Loucy (cell line): ENCODE measurements around the gene CHST11.

Experiments used
- H2AFZ ChIP-seq: fragments of 200-600 bp; sonication (generic); 2 replicates; pipeline ENCODE4 v1.6.0; 2016; ENCODE audit warnings: antibody characterized with exemption, mild to moderate bottlenecking, low read length, moderate library complexity
- H3F3A ChIP-seq: fragments of 200-600 bp; 2 replicates; pipeline ENCODE4 v1.6.0; 2016; ENCODE audit warnings: antibody characterized with exemption, low read depth, mild to moderate bottlenecking
- H3K27me3 ChIP-seq: fragments of 200-600 bp; sonication (generic); 2 replicates; pipeline ENCODE4 v1.6.1; 2014; ENCODE audit warnings: low read length, mild to moderate bottlenecking; ENCODE audit not compliant: insufficient read depth, poor library complexity, severe bottlenecking
- H3K36me3 ChIP-seq: fragments of 200-600 bp; sonication (generic); 2 replicates; pipeline ENCODE4 v1.6.1; 2016; ENCODE audit warnings: low read length; ENCODE audit not compliant: insufficient read depth
- H3K4me1 ChIP-seq: fragments of 200-600 bp; sonication (generic); 2 replicates; pipeline ENCODE4 v1.5.1; 2014; ENCODE audit warnings: low read length, mild to moderate bottlenecking; ENCODE audit not compliant: insufficient read depth, poor library complexity, severe bottlenecking
- H3K4me2 ChIP-seq: fragments of 200-600 bp; sonication (generic); 2 replicates; pipeline ENCODE4 v1.6.0; 2014; ENCODE audit warnings: antibody characterized with exemption, low read length, low read depth, mild to moderate bottlenecking; ENCODE audit not compliant: poor library complexity, severe bottlenecking
- H3K4me3 ChIP-seq: fragments of 200-600 bp; sonication (generic); 2 replicates; pipeline ENCODE4 v1.5.1; 2014; ENCODE audit warnings: low read length, mild to moderate bottlenecking, mixed read lengths; ENCODE audit not compliant: poor library complexity, severe bottlenecking
- H3K79me2 ChIP-seq: fragments of 200-600 bp; sonication (generic); 2 replicates; pipeline ENCODE4 v1.6.1; 2014; ENCODE audit warnings: low read length; ENCODE audit not compliant: insufficient read depth
- H3K9ac ChIP-seq: fragments of 200-600 bp; sonication (generic); 2 replicates; pipeline ENCODE4 v1.6.0; 2014; ENCODE audit warnings: mild to moderate bottlenecking, low read depth, low read length, moderate library complexity; ENCODE audit not compliant: poor library complexity, severe bottlenecking
- H3K9me2 ChIP-seq: fragments of 200-600 bp; sonication (generic); replicated peaks from 2 replicates; pipeline ENCODE4 v1.6.1; 2016; ENCODE audit warnings: low read depth, low read length, mixed read lengths
- H3K9me3 ChIP-seq: fragments of 200-600 bp; sonication (generic); 2 replicates; pipeline ENCODE4 v1.6.1; 2014; ENCODE audit warnings: mild to moderate bottlenecking, antibody characterized with exemption, low read length, low read depth; ENCODE audit not compliant: insufficient read depth
- H4K20me1 ChIP-seq: fragments of 200-600 bp; sonication (generic); 2 replicates; pipeline ENCODE4 v1.6.0; 2014; ENCODE audit warnings: antibody characterized with exemption, low read length, mild to moderate bottlenecking; ENCODE audit not compliant: insufficient read depth, poor library complexity, severe bottlenecking
- CTCF ChIP-seq: fragments of 200-600 bp; sonication (generic); conservative IDR thresholded peaks from 2 replicates; pipeline ENCODE4 v1.5.1; 2014; ENCODE audit warnings: mild to moderate bottlenecking, antibody characterized with exemption, low read length
- EZH2phosphoT487 ChIP-seq: fragments of 200-600 bp; IDR thresholded peaks from 2 replicates; pipeline ENCODE4 v1.6.1; 2018; ENCODE audit warnings: antibody characterized with exemption, mild to moderate bottlenecking, moderate library complexity, borderline replicate concordance

CHST11 gene

GRCh38 chr12:104693493-104693892, 236.7 kb downstream of the CHST11 start:
- TF ChIP-seq CTCF (no peak), EZH2phosphoT487 (no peak)
- peaks cover 64% of the 10 kb centered on the region for H3K36me3 ChIP-seq
- H3F3A ChIP-seq, result no peaks in the 10 kb centered on the region; the same call in 1 of the 2 replicates
- no peaks in the 10 kb centered on the region for H3K9me3 ChIP-seq
- H3K4me1 ChIP-seq, result peaks cover 44% of the 10 kb centered on the region
- no peaks in the 10 kb centered on the region for H3K27me3 ChIP-seq
- peaks cover 99% of the 10 kb centered on the region for H3K79me2 ChIP-seq
- peaks cover 68% of the 10 kb centered on the region for H4K20me1 ChIP-seq
- no peak overlapping the region for H3K4me2 ChIP-seq
- H2AFZ ChIP-seq, result no peak overlapping the region
- no peak overlapping the region for H3K9ac ChIP-seq
- no peak overlapping the region for H3K4me3 ChIP-seq
- no peaks in the 10 kb centered on the region for H3K9me2 ChIP-seq

GRCh38 chr12:104694161-104694560, 237.4 kb downstream of the CHST11 start:
- Histone ChIP-seq H3K4me3 (no peak overlapping the region), H3K4me1 (peaks cover 40% of the 10 kb centered on the region), H2AFZ (no peak overlapping the region), H3K9ac (no peak overlapping the region), H3F3A (no peaks in the 10 kb centered on the region; the same call in 1 of the 2 replicates), H3K36me3 (peaks cover 62% of the 10 kb centered on the region), H4K20me1 (peaks cover 67% of the 10 kb centered on the region), H3K27me3 (no peaks in the 10 kb centered on the region), H3K9me3 (no peaks in the 10 kb centered on the region), H3K4me2 (no peak overlapping the region), H3K79me2 (peaks cover 99% of the 10 kb centered on the region), H3K9me2 (no peaks in the 10 kb centered on the region)
- TF ChIP-seq EZH2phosphoT487, result no peak
- TF ChIP-seq CTCF, result no peak

- Histone ChIP-seq H3K9ac (no peak overlapping the region), H4K20me1 (peaks cover 72% of the 10 kb centered on the region), H3K4me2 (peak overlapping the region; percentile 73)
These were observed 238.0 kb downstream of the CHST11 start for GRCh38 chr12:104694711-104695110.

More at GRCh38 chr12:104694711-104695110, 238.0 kb downstream of the CHST11 start:
- no peaks in the 10 kb centered on the region; the same call in 1 of the 2 replicates for H3F3A ChIP-seq
- H3K79me2 ChIP-seq, result peaks cover 99% of the 10 kb centered on the region
- no peak for TF ChIP-seq EZH2phosphoT487
- TF ChIP-seq CTCF, result no peak
- H3K27me3 ChIP-seq, result no peaks in the 10 kb centered on the region
- H3K9me3 ChIP-seq, result no peaks in the 10 kb centered on the region
- no peaks in the 10 kb centered on the region for H3K9me2 ChIP-seq
- H3K4me1 ChIP-seq, result peaks cover 35% of the 10 kb centered on the region
- H3K36me3 ChIP-seq, result peaks cover 56% of the 10 kb centered on the region
- H2AFZ ChIP-seq, result no peak overlapping the region
- no peak overlapping the region for H3K4me3 ChIP-seq
